Peyer's patch (tissue), 4 donors: ENCODE data around the gene MRPL54. TPM values are rescaled to one million over a fixed set of nuclear protein-coding genes. Genes with fewer than 3 reads are reported as not detected.

Experiments
- DNase-seq, 3 donors: peaks; one replicate each; pipeline ENCODE4 v3.0.0-alpha.2; 2017 to 2019
- H3K27ac ChIP-seq, 4 donors: fragments of 200-600 bp; sonication (generic); one replicate each; pipeline ENCODE4 v1.5.1; 2016 to 2019
- H3K27me3 ChIP-seq, 2 donors: fragments of 200-600 bp; sonication (generic); one replicate each; pipeline ENCODE4 v1.5.1; 2019
- H3K36me3 ChIP-seq, 3 donors: fragments of 200-600 bp; sonication (generic); one replicate each; pipeline ENCODE4 v1.5.1; 2016 to 2019
- H3K4me1 ChIP-seq, 4 donors: fragments of 200-600 bp; sonication (generic); one replicate each; pipeline ENCODE4 v1.5.1; 2016 to 2019
- H3K4me3 ChIP-seq, 4 donors: fragments of 200-600 bp; sonication (generic); 1 replicate in 3 of 4; 2 replicates in 1 of 4; pipeline ENCODE4 v1.5.1; 2016 to 2019; ENCODE audit warnings: mild to moderate bottlenecking in 1 of 4
- H3K9me3 ChIP-seq, 4 donors: fragments of 200-600 bp; sonication (generic); one replicate each; pipeline ENCODE4 v1.5.1; 2016 to 2019; ENCODE audit warnings: mild to moderate bottlenecking in 1 of 4
- POLR2A ChIP-seq, 2 donors: fragments of 450-650 bp; IDR thresholded peaks; one replicate each; pipeline ENCODE4 v1.5.1; 2017; ENCODE audit warnings: antibody characterized with exemption in 2 of 2, mild to moderate bottlenecking in 2 of 2, moderate library complexity in 2 of 2
- total RNA-seq, 4 donors: library from RNA; depleted of rRNA; stranded (reverse); fragments of >200 nt; gene quantifications; one replicate each; pipeline ENCODE4 v1.1.0, GENCODE V29; 2016
- TF ChIP-seq, protein P1 (sequence below), 6 experiments: fragments of 450-650 bp in 4 of 6; fragments of 200-600 bp in 2 of 6; sonication (generic) in 1 of 6; IDR thresholded peaks; one replicate each; pipeline ENCODE4 v1.5.1; 2017 to 2019; ENCODE audit warnings: antibody characterized with exemption in 6 of 6, mild to moderate bottlenecking in 3 of 6, moderate library complexity in 1 of 6

MRPL54 gene
- total RNA-seq, result 10 to 100 TPM; 21.4 to 58.5 (median 47.2) TPM

DNA sequence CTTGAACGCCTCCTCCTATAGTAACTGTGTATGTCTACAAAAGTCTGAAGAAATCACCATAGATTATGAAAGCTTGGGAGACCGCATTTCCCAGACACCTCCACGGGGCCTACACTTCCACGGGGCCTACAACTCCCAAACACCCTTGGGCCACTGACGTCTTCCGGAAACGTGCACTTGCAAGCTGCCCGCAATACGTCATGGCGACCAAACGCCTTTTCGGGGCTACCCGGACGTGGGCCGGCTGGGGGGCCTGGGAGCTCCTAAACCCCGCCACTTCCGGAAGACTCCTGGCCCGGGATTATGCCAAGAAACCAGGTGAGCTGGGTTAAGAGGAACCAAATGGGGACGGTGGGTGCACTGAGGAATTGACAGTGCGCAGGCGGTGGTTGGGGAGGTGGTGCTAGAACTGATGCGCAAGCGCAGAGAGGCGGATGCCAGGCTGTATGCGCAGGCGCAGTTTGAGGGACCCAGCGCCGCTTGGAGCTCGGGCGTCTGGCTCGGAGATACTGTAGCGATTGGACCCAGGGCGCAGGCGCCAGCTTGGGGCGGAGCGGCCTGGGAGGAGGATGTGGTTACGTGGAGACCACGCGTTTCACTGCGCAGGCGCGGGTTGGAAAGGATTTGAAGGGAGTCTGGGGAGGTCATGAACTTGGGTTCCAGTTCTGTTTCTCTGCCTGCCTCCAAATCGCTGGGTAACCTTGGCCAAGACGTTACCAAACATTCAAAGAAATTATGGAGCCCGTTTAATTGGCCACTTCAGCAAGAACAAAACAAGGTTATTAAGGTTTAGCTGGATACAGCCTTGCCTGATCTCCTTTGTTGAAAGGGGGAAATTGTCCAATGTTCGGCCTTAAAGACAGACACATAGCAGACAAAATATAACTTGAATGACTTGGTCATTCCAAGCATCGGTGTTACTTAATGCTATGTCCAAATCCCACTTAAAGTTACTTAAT is at the start of gene MRPL54:
Gene MRPL54, plus strand, starts transcription at position 182 of the 959 bp plus-strand sequence. Its CDS starts 19 bp downstream, at position 201.
- H3K27ac ChIP-seq, result peak within 1 kb of the TSS; percentile 94 to 100 (median 96)
- H3K4me3 ChIP-seq, result peak within 1 kb of the TSS; percentile 72 to 93 (median 90)
- peaks cover 0 to 50% (median 0%) of the 10 kb centered on the region in 3 donors for H3K36me3 ChIP-seq
- peak; percentile 67 to 86 for TF ChIP-seq POLR2A (IDR thresholded peaks at IDR 0.05)
- TF ChIP-seq, protein P1, sequence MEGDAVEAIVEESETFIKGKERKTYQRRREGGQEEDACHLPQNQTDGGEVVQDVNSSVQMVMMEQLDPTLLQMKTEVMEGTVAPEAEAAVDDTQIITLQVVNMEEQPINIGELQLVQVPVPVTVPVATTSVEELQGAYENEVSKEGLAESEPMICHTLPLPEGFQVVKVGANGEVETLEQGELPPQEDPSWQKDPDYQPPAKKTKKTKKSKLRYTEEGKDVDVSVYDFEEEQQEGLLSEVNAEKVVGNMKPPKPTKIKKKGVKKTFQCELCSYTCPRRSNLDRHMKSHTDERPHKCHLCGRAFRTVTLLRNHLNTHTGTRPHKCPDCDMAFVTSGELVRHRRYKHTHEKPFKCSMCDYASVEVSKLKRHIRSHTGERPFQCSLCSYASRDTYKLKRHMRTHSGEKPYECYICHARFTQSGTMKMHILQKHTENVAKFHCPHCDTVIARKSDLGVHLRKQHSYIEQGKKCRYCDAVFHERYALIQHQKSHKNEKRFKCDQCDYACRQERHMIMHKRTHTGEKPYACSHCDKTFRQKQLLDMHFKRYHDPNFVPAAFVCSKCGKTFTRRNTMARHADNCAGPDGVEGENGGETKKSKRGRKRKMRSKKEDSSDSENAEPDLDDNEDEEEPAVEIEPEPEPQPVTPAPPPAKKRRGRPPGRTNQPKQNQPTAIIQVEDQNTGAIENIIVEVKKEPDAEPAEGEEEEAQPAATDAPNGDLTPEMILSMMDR (IDR thresholded peaks at IDR 0.05), result peak in 2 of 6 experiments; percentile 14 to 23
- peaks cover 0 to 37% (median 25%) of the 10 kb centered on the region in 4 donors for H3K4me1 ChIP-seq
- H3K9me3 ChIP-seq, result no peaks in the 10 kb centered on the region
- H3K27me3 ChIP-seq, result no peaks in the 10 kb centered on the region
- peak; percentile 97 to 100 (median 99) for DNase-seq

DNA sequence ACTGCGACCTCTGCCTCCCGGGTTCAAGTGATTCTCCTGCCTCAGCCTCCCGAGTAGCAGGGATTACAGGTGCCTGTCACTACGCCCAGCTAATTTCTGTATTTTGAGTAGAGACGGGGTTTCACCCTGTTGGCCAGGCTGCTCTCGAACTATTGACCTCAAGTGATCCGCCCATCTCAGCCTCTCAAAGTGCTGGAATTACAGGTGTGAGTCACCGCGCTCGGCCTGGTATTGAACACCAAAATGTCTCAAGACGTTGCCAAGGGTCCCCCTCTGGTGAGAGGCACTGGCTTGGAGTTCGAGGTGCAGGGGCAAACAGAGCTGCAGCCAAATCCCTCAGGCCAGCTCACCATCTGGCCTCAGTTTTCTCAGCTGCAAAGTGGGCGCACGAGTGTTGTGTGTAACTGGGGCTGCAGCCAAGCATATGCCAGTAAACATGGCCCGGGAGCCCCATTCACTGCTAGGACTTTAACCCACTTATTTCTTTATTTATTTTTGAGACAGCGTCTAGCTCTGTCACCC is 46.3 kb upstream of the MRPL54 start:
- Histone ChIP-seq H3K27me3 (no peaks in the 10 kb centered on the region), H3K4me3 (no peak overlapping the region), H3K4me1 (peaks cover 0 to 45% (median 3%) of the 10 kb centered on the region in 4 donors), H3K9me3 (no peaks in the 10 kb centered on the region), H3K27ac (peak overlapping the region in 2 of 4 donors; percentile 61 to 71), H3K36me3 (no peaks in the 10 kb centered on the region)
- no peak for TF ChIP-seq POLR2A (IDR thresholded peaks at IDR 0.05)
- peak in 1 of 3 donors; percentile 62 for DNase-seq

DNA sequence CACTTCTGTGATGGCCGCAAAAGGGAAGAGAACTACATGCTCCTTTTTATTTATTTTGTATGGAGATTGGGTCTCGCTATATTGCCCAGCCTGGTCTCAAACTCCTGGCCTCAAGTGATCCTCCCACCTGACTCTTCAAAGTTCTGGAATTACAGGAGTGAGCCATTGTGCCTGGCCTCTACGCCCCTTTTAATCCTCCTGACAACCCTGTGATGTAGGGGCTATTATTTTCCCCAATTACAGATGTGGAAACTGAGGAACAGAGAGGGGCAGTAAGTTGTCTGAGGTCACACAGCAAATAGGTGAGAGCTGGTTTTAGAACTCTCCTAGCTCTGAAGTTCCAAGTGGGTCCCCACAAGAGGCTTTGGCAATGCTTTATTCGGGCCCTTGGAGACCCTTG is 42.6 kb upstream of the MRPL54 start:
- Histone ChIP-seq H3K27me3 (peaks cover 0 to 8% of the 10 kb centered on the region in 2 donors), H3K27ac (peak overlapping the region in 3 of 4 donors; percentile 82 to 93 (median 90)), H3K4me3 (peak overlapping the region in 1 of 4 donors; percentile 27), H3K9me3 (no peaks in the 10 kb centered on the region), H3K36me3 (no peaks in the 10 kb centered on the region), H3K4me1 (peaks cover 0 to 34% (median 9%) of the 10 kb centered on the region in 4 donors)
- TF ChIP-seq, protein P1 (IDR thresholded peaks at IDR 0.05), result no peak
- TF ChIP-seq POLR2A (IDR thresholded peaks at IDR 0.05), result no peak
- DNase-seq, result no peak

DNA sequence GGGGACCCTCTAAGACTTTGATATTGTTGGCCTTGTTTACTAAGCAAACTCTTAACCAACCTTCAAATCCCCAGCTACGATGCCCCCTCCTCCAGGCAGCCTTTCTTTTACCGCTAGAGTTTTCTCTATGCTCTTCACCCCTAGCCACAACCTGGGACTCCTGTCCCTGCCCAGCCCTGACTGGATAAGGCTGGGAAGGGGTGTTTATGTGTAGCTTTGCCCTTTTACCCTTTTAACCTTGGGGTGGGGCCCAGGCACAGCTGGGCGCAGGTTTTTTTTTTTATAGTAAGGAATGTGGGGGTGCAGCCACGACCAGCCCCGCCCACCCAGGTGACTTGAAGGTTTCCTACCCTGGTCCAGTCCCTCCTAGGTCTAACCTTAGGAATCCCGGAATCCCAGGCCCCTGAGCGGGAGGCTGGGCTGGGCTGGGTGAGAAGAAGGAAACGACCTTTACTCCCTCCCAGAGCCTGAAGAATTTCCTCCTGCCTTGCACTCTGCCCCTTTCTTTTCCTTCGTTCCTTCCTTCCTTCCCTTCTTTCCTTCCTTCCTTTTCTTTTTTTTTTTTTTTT is 42.0 kb upstream of the MRPL54 start:
- H3K9me3 ChIP-seq, result no peaks in the 10 kb centered on the region
- peak in 2 of 3 donors; percentile 94 for DNase-seq
- TF ChIP-seq, protein P1 (IDR thresholded peaks at IDR 0.05), result peak in 1 of 6 experiments; percentile 13
- peak; percentile 46 to 62 for TF ChIP-seq POLR2A (IDR thresholded peaks at IDR 0.05)
- H3K4me1 ChIP-seq, result peaks cover 0 to 39% (median 9%) of the 10 kb centered on the region in 4 donors
- peak overlapping the region in 2 of 4 donors; percentile 27 to 72 for H3K4me3 ChIP-seq
- no peaks in the 10 kb centered on the region for H3K36me3 ChIP-seq
- H3K27ac ChIP-seq, result peak overlapping the region in 3 of 4 donors; percentile 82 to 93 (median 90)
- H3K27me3 ChIP-seq, result peaks cover 0 to 8% of the 10 kb centered on the region in 2 donors

DNA sequence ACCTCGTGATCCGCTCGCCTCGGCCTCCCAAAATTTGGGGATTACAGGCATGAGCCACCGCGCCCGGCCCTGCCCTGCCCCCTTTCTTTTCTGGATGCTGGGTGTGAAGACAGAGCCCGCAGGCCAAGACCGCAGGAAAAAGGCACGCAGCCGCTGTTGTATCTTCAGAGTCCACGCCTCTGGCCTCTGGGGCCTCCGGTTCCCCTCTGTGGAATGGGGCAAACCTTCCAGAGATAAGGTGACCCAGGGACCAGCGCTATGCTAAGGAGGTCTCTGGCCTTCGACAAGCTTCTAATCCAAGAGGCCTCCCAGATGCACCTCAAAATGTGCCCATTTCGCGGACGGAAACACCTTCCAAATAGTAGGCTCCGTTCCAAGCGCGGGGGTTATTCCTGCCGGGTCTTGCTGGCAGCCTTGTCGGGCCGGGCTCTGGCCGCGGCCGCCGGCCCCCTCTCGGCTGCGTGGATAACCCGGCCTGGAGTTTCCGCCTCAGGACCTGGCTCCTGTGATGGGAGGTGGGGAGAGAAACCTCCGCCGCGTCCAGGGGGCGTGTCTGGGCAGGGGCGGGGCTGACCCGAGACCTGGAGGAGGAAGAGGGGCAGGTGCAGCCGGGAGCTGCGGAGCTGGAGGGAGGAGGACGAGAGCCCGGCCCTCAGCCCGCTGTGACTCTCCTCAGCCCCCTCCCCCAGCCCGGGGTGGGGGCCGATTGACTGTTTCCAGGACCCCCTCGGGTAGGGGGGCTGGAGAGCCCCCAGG is 41.2 kb upstream of the MRPL54 start:
- peak; percentile 83 to 98 (median 97) for DNase-seq
- peaks cover 0 to 8% of the 10 kb centered on the region in 2 donors for H3K27me3 ChIP-seq
- no peaks in the 10 kb centered on the region for H3K9me3 ChIP-seq
- peaks cover 0 to 45% (median 9%) of the 10 kb centered on the region in 4 donors for H3K4me1 ChIP-seq
- TF ChIP-seq POLR2A (IDR thresholded peaks at IDR 0.05), result peak; percentile 77 to 95
- TF ChIP-seq, protein P1 (IDR thresholded peaks at IDR 0.05), result peak in 1 of 6 experiments; percentile 51
- no peaks in the 10 kb centered on the region for H3K36me3 ChIP-seq
- peak overlapping the region; percentile 25 to 93 (median 86) for H3K27ac ChIP-seq
- H3K4me3 ChIP-seq, result peak overlapping the region; percentile 42 to 75 (median 60)
